Measurements from ENCODE around the gene FOXO6.

FOXO6 gene

DNA sequence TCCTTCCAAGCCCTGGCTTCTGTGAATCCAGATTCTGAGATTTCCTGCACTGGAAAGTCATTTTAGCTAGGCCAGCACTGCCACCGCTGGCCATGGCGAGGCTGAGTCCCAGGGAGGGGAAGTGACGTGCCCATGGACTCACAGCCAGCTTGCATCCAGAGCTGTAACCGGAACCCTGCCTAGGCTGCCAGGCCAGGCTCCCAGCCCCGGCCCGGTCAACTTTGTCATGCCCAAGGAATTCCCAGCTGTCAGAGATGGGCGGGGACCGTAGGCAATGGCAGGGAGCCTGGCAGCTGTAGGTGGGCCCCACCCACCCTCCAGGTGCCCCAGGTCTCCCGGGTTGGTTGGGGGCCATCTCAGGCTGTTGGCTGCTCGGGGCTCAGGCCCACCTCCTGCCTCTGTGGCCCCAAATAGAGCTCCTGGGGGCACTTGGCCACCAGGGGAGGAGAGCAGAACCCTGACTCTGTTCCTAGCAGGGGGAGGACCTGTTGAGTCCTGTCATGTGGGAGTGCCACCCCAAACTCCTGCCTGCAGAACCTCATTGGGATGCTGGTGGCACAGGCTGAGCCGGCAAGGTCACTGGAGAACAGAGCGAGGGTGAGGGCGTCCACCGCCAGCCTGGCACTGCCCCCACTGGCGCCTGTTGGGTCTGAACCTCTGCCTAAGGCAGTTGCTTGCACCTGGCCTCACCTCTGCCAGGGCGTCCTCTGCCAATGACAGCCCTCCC lies 57.8 kb downstream of the FOXO6 start:
- Histone ChIP-seq H3K36me3 (no peaks in the 10 kb centered on the region), H3K4me1 (ENCODE audit: control insufficient read depth in 1 of 2, insufficient read depth in 1 of 2, low read depth in 1 of 2, low read length in 1 of 2) (no peaks in the 10 kb centered on the region), H3K9me3 (no peaks in the 10 kb centered on the region), H3K27me3 (peaks cover 15% of the 10 kb centered on the region), H3K27ac (no peak overlapping the region), H3K4me3 (ENCODE audit: low read depth in 1 of 2, low read length in 1 of 2) (no peak overlapping the region)
- TF ChIP-seq, protein P1, sequence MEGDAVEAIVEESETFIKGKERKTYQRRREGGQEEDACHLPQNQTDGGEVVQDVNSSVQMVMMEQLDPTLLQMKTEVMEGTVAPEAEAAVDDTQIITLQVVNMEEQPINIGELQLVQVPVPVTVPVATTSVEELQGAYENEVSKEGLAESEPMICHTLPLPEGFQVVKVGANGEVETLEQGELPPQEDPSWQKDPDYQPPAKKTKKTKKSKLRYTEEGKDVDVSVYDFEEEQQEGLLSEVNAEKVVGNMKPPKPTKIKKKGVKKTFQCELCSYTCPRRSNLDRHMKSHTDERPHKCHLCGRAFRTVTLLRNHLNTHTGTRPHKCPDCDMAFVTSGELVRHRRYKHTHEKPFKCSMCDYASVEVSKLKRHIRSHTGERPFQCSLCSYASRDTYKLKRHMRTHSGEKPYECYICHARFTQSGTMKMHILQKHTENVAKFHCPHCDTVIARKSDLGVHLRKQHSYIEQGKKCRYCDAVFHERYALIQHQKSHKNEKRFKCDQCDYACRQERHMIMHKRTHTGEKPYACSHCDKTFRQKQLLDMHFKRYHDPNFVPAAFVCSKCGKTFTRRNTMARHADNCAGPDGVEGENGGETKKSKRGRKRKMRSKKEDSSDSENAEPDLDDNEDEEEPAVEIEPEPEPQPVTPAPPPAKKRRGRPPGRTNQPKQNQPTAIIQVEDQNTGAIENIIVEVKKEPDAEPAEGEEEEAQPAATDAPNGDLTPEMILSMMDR (IDR thresholded peaks at IDR 0.05): no peak

DNA sequence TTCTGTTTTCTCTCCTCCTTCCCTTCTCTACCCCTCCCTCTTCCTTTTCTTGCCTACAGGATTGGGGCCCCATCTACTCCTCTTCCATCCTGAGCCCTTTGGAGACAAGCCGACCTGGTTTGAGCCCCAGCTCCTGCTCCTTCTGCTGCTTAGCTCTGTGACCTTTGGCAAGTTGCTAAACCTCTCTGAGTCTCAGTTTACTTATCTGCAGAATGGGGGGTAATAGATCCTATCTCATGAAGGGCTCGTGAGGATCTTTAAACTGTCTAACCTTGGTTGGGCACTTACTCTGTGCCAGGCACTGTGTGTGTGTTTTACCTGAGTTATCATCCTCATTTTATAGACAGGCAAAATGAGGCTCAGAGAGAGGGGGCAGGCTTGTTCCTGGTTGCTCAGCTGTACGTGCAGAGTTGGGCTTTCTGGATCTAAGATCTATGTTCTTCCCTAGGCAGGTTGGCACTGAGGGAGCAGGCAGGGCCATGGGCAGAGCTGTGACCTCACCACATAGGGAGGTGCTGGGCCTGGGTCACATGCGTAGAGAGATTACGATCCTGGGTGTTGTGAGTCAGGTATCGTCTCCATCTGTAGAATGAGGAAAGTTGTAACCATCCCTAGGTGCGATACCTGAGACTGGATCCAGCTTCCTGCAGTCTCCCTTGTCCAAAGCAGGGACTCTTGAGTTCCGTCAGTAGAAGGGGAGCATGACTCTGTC lies 58.5 kb downstream of the FOXO6 start:
- TF ChIP-seq, protein P1 (IDR thresholded peaks at IDR 0.05): no peak
- Histone ChIP-seq H3K9me3 (no peaks in the 10 kb centered on the region), H3K27ac (no peak overlapping the region), H3K4me1 (ENCODE audit: control insufficient read depth in 1 of 2, insufficient read depth in 1 of 2, low read depth in 1 of 2, low read length in 1 of 2) (no peaks in the 10 kb centered on the region), H3K36me3 (no peaks in the 10 kb centered on the region), H3K4me3 (ENCODE audit: low read depth in 1 of 2, low read length in 1 of 2) (no peak overlapping the region), H3K27me3 (peaks cover 16% of the 10 kb centered on the region)

DNA sequence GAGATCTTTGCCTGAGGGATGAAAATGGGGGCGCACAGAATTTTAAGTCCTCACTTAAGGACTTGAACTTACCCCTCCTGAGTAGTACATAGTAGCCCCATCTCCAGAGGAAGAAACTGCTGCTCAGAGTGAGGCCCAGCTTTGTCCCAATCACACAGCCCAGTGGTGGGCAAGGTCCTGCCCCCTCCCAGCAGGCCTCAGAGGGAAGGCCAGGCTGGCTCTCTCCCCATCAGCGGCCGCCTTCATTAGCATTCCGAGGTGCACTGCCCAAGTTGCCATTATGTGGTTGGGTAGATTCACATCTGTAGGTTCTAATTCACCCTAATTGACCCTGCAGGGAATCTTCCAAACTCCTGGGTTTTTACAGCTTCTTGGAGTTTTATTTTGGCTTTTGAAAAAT lies 59.1 kb downstream of the FOXO6 start:
- Histone ChIP-seq H3K27ac (no peak overlapping the region), H3K4me3 (ENCODE audit: low read depth in 1 of 2, low read length in 1 of 2) (no peak overlapping the region), H3K27me3 (peaks cover 16% of the 10 kb centered on the region), H3K4me1 (ENCODE audit: control insufficient read depth in 1 of 2, insufficient read depth in 1 of 2, low read depth in 1 of 2, low read length in 1 of 2) (no peaks in the 10 kb centered on the region), H3K36me3 (no peaks in the 10 kb centered on the region), H3K9me3 (no peaks in the 10 kb centered on the region)
- TF ChIP-seq, protein P1 (IDR thresholded peaks at IDR 0.05): no peak

DNA sequence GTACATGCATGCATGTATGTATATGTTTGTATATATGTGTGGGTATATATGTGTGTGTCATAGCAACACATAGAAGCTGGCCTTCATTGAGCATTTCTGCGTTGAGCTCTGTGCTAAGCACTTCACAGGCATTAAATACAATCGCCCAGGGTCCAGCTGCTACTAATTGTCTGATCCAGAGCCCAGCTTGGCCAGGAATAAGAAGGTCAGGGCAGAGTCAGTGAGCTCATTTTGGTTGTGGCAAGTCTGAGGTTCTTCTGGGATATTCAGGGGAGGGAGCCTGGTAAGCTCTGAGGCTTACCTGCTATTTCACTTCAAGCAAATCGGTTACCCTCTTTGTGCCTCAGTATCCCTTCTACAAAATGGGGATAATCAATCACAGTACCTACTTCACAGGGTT lies 59.6 kb downstream of the FOXO6 start:
- H3K9me3 ChIP-seq: no peaks in the 10 kb centered on the region
- peaks cover 16% of the 10 kb centered on the region for H3K27me3 ChIP-seq
- TF ChIP-seq, protein P1 (IDR thresholded peaks at IDR 0.05): no peak
- H3K27ac ChIP-seq: no peak overlapping the region
- H3K36me3 ChIP-seq: no peaks in the 10 kb centered on the region
- H3K4me3 ChIP-seq (ENCODE audit: low read depth in 1 of 2, low read length in 1 of 2): no peak overlapping the region
- H3K4me1 ChIP-seq (ENCODE audit: control insufficient read depth in 1 of 2, insufficient read depth in 1 of 2, low read depth in 1 of 2, low read length in 1 of 2): no peaks in the 10 kb centered on the region

DNA sequence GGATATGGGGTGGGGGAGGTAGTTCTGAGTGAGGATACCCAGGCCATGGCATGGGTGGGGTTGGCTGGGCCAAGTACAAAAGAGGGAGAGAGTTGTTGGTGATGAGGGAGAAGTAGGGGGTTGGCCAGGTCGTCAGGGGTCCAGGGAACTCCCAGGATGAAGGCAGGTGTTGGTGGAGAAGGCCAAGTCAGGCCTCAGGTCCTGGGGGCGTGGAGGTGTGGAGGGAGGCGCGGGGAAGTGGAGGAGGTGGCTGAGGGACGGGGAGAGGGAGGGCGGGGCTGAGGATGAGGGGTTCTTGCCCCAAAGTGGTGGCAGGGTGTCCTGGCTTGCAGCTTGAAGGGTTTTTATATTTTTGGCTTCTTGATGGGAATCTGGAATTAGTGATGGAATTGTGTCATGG lies 61.1 kb downstream of the FOXO6 start:
- no peak overlapping the region for H3K4me3 ChIP-seq (ENCODE audit: low read depth in 1 of 2, low read length in 1 of 2)
- H3K9me3 ChIP-seq: no peaks in the 10 kb centered on the region
- H3K4me1 ChIP-seq (ENCODE audit: control insufficient read depth in 1 of 2, insufficient read depth in 1 of 2, low read depth in 1 of 2, low read length in 1 of 2): peaks cover under 1 to 1% of the 10 kb centered on the region in 2 experiments
- no peaks in the 10 kb centered on the region for H3K36me3 ChIP-seq
- H3K27ac ChIP-seq: no peak overlapping the region
- TF ChIP-seq, protein P1 (IDR thresholded peaks at IDR 0.05): no peak
- peaks cover 16% of the 10 kb centered on the region for H3K27me3 ChIP-seq

All from neutrophil (primary cell).